ENCODE measurements around the gene STX16. TPM values are rescaled to one million over a fixed set of nuclear protein-coding genes. Genes with fewer than 3 reads are reported as not detected.

Gene STX16
- total and polyA plus RNA-seq, 9 of the 15 experiments (the other 6 are each of a cell fraction or from before 2014, with no cell fraction given), result 4.4 to 43.5 (median 14.7) TPM

- TF ChIP-seq, protein P1, sequence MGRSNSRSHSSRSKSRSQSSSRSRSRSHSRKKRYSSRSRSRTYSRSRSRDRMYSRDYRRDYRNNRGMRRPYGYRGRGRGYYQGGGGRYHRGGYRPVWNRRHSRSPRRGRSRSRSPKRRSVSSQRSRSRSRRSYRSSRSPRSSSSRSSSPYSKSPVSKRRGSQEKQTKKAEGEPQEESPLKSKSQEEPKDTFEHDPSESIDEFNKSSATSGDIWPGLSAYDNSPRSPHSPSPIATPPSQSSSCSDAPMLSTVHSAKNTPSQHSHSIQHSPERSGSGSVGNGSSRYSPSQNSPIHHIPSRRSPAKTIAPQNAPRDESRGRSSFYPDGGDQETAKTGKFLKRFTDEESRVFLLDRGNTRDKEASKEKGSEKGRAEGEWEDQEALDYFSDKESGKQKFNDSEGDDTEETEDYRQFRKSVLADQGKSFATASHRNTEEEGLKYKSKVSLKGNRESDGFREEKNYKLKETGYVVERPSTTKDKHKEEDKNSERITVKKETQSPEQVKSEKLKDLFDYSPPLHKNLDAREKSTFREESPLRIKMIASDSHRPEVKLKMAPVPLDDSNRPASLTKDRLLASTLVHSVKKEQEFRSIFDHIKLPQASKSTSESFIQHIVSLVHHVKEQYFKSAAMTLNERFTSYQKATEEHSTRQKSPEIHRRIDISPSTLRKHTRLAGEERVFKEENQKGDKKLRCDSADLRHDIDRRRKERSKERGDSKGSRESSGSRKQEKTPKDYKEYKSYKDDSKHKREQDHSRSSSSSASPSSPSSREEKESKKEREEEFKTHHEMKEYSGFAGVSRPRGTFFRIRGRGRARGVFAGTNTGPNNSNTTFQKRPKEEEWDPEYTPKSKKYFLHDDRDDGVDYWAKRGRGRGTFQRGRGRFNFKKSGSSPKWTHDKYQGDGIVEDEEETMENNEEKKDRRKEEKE (IDR thresholded peaks at IDR 0.05; ENCODE audit: borderline replicate concordance in 1 of 2, control insufficient read depth in 1 of 2, low read depth in 2 of 2, low read length in 1 of 2), result peak in 1 of 2 experiments; percentile 76; a peak in 2 of 4 replicates
- TF ChIP-seq MTF1 (CRISPR knock-in tag; IDR thresholded peaks at IDR 0.05; ENCODE audit: borderline replicate concordance) (no peak), NFIX (CRISPR knock-in tag; IDR thresholded peaks at IDR 0.05; ENCODE audit: low read depth) (no peak), GABPA (tag; conservative IDR thresholded peaks at IDR 0.05; ENCODE audit: low read depth) (no peak), ADNP (tag; IDR thresholded peaks at IDR 0.05) (no peak), LEF1 (IDR thresholded peaks at IDR 0.05) (no peak)
- TF ChIP-seq, protein P2, sequence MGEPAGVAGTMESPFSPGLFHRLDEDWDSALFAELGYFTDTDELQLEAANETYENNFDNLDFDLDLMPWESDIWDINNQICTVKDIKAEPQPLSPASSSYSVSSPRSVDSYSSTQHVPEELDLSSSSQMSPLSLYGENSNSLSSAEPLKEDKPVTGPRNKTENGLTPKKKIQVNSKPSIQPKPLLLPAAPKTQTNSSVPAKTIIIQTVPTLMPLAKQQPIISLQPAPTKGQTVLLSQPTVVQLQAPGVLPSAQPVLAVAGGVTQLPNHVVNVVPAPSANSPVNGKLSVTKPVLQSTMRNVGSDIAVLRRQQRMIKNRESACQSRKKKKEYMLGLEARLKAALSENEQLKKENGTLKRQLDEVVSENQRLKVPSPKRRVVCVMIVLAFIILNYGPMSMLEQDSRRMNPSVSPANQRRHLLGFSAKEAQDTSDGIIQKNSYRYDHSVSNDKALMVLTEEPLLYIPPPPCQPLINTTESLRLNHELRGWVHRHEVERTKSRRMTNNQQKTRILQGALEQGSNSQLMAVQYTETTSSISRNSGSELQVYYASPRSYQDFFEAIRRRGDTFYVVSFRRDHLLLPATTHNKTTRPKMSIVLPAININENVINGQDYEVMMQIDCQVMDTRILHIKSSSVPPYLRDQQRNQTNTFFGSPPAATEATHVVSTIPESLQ (CRISPR knock-in tag; IDR thresholded peaks at IDR 0.05), result no peak
- TF ChIP-seq, protein P3, sequence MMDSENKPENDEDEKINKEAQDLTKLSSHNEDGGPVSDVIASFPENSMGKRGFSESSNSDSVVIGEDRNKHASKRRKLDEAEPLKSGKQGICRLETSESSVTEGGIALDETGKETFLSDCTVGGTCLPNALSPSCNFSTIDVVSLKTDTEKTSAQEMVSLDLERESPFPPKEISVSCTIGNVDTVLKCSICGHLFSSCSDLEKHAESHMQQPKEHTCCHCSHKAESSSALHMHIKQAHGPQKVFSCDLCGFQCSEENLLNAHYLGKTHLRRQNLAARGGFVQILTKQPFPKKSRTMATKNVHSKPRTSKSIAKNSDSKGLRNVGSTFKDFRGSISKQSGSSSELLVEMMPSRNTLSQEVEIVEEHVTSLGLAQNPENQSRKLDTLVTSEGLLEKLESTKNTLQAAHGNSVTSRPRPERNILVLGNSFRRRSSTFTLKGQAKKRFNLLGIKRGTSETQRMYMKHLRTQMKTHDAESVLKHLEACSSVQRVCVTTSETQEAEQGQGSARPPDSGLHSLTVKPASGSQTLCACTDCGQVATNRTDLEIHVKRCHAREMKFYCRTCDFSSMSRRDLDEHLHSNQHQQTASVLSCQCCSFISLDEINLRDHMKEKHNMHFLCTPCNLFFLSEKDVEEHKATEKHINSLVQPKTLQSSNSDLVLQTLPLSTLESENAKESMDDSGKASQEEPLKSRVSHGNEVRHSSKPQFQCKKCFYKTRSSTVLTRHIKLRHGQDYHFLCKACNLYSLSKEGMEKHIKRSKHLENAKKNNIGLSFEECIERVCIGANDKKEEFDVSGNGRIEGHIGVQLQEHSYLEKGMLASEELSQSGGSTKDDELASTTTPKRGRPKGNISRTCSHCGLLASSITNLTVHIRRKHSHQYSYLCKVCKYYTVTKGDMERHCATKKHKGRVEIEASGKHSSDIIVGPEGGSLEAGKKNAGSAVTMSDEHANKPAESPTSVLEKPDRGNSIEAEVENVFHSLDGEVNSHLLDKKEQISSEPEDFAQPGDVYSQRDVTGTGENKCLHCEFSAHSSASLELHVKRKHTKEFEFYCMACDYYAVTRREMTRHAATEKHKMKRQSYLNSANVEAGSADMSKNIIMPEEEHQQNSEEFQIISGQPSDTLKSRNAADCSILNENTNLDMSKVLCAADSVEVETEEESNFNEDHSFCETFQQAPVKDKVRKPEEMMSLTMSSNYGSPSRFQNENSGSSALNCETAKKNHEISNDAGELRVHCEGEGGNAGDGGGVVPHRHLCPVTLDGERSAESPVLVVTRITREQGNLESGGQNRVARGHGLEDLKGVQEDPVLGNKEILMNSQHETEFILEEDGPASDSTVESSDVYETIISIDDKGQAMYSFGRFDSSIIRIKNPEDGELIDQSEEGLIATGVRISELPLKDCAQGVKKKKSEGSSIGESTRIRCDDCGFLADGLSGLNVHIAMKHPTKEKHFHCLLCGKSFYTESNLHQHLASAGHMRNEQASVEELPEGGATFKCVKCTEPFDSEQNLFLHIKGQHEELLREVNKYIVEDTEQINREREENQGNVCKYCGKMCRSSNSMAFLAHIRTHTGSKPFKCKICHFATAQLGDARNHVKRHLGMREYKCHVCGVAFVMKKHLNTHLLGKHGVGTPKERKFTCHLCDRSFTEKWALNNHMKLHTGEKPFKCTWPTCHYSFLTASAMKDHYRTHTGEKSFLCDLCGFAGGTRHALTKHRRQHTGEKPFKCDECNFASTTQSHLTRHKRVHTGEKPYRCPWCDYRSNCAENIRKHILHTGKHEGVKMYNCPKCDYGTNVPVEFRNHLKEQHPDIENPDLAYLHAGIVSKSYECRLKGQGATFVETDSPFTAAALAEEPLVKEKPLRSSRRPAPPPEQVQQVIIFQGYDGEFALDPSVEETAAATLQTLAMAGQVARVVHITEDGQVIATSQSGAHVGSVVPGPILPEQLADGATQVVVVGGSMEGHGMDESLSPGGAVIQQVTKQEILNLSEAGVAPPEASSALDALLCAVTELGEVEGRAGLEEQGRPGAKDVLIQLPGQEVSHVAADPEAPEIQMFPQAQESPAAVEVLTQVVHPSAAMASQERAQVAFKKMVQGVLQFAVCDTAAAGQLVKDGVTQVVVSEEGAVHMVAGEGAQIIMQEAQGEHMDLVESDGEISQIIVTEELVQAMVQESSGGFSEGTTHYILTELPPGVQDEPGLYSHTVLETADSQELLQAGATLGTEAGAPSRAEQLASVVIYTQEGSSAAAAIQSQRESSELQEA (IDR thresholded peaks at IDR 0.05; ENCODE audit: low read depth), result no peak
Measured at GRCh38 chr20:58619864-58620431, 31.1 kb upstream of the STX16 start (continued).
